Prostate gland (tissue), 2 donors: ENCODE data around the gene TMF1.

ENCODE experiments used
- CTCF ChIP-seq, 4 experiments: fragments of 200-600 bp in 2 of 4; fragments of 450-650 bp in 2 of 4; sonication (generic) in 2 of 4; IDR thresholded peaks; 1 replicate in 3 of 4; 2 replicates in 1 of 4; pipeline ENCODE4 v1.5.1; 2016 to 2019; ENCODE audit warnings: antibody characterized with exemption in 4 of 4, mild to moderate bottlenecking in 2 of 4, moderate library complexity in 2 of 4
- POLR2A ChIP-seq: fragments of 450-650 bp; IDR thresholded peaks from one replicate; pipeline ENCODE4 v1.6.1; 2016; ENCODE audit warnings: antibody characterized with exemption, mild to moderate bottlenecking
- POLR2AphosphoS5 ChIP-seq: sonication (generic); formaldehyde crosslinking; IDR thresholded peaks from one replicate; pipeline ENCODE4 v1.6.1; 2017; ENCODE audit warnings: antibody characterized with exemption

GRCh38 chr3:69080233-69080920 is 28.2 kb upstream of the TMF1 start, which contains the start of gene UBA3:
- TF ChIP-seq CTCF (IDR thresholded peaks at IDR 0.05) = no peak
- TF ChIP-seq POLR2AphosphoS5 = peak; percentile 85
- TF ChIP-seq POLR2A = peak; percentile 70
